GM18870 (cell line): ENCODE data around the gene DNAAF5.
A peak's percentile ranks its signal among the peaks of the same experiment; 100 is the strongest.

ENCODE experiments used
- ATAC-seq: cut with Tn5 transposase; IDR thresholded peaks from one replicate; pipeline ENCODE4 v1.9.1; 2021; ENCODE audit warnings: moderate library complexity; ENCODE audit not compliant: unreplicated experiment

DNAAF5 gene

DNA sequence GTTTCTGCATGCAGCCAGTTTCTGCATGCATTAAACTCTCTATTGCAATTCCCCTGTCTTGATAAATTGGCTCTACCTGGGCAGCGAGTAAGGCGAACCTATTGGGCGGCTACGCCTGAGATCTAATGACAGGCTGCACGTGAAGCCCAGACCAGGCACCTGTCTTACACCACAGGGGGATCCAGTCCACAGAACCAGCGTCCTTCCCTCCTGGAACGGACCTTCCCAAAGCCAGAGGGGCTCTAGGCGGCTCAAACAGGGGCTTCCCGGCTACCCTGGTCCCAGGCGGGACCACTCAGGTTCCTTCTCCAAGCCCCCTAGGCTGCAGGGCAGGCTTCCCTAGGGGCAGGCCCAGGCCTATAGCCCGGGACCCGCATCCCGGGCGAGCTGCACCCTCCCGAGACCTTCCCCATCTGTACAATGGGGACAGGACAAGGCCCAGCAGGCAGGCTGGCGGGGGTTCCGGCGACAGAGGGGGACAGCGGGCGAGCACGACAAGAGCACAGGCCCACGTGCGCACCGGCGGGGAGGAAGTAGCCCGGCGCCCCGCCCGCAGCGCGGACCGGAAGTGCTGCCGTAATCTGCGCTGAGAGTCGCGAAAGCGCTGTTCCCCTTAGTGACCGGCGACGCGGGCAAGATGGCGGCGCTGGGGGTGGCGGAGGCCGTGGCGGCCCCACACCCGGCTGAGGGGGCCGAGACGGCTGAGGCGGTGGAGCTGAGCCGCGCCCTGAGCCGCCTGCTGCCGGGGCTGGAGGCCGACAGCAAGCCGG, at the start of gene DNAAF5:
TSS of gene DNAAF5 (plus strand) at position 616 of the 770 bp plus-strand sequence. CDS start at position 638, 22 bp downstream.
- ATAC-seq = peak; percentile 71

DNA sequence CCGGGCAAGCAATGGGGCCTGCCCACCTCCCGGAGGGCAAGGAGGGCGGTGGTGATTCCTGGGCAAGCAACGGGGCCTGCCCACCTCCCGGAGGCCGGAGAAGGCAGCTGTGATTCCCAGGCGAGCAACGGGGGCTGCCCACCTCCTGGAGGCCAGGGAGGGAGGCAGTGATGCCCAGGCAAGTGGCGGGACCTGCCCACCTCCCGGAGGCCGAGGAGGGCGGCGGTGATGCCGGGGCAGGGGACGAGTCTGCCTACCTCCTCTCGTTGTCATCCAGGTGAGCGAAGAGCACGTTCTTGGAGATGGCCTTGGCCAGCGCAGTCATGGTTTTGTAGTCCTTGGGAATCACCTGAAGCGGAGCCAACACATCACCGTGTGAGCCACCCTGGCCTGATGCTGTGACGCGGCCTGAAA, 49.5 kb upstream of the DNAAF5 start:
- no peak for ATAC-seq

DNA sequence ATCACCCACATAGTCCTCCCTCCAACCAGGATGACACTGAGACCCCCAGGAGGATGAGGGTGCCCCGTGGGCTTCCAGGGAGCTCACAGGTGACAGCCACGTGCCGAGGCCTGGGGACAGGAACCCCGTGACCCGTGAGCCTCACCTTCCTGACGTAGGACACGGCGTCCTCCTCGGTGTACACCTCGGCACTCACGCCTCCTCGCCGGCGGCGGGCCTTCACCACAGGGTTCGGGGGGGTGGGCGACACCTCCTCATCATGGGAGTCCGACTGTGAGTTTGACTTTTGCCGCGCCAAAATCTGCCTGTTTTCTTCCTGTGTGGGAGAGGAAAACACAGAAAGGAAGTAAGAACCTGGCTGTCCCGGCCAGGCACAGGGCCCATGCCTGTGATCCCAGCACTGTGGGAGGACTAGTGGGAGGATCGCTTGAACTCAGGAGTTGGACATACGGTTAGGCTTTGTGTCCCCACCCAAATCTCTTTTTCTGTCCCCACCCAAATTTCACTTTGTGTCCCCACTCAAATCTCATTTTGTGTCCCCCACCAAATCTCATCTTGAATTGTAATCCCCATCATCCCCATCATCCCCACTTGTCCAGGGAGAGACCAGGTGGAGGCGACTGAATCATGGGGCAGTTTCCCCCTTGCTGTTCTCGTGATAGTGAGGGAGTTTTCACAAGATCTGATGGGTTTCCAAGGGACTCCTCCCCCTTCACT, 45.9 kb upstream of the DNAAF5 start:
- ATAC-seq = no peak

DNA sequence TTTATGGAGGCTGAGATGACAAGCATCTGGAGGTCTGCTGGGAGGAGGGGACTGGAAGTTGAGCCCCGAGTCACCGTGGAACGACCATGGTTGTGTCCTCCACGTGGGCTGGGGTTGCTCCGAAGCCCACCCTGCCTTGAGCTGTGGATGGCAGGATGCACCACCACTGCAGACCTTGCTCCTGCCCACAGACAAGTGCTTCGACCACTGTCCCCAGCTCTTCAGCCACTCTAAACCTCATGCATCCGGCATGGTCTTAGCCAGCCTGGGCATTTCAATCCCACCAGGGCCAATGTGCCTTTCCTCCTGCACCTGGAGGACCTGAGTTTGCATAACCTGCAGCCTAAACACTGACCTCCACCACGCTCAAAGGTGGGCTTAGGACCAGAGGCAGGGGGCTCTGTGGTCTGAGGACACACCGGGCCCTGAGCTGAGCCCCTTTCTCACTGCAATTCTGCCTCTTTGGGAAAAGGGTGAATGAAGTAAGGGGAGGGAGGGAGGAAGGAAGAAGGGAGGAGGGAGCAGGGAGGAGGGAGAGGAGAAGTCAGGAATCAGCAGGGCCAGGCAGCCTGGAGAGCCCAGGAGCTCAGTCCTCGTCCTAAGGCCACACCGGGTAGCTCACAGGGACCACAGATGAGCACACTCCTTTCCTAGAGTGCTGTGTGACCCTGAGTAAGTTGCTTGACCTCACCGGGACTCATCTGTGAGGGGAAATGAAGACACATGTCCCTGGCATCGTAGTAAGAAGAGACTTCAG, 44.8 kb upstream of the DNAAF5 start:
- ATAC-seq = no peak

DNA sequence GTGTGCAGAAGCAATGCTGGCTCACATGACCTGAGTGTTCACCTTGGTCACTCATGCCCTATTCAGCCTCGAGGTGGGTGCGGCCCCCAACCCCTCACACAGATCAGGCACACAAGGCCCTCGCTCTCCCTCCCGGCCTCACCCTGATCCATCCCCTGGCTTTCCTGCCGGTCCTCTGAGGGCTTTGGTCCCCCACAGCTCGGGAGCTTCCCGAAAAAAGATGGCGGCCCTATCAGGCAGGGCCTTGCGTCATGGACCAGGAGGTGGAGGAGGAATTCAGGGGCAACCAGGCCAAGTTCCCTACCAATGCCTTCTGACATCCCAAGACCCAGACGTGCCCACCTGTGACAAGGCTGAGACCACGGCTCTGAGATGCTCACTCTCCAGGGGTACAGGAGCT, 43.7 kb upstream of the DNAAF5 start:
- no peak for ATAC-seq

DNA sequence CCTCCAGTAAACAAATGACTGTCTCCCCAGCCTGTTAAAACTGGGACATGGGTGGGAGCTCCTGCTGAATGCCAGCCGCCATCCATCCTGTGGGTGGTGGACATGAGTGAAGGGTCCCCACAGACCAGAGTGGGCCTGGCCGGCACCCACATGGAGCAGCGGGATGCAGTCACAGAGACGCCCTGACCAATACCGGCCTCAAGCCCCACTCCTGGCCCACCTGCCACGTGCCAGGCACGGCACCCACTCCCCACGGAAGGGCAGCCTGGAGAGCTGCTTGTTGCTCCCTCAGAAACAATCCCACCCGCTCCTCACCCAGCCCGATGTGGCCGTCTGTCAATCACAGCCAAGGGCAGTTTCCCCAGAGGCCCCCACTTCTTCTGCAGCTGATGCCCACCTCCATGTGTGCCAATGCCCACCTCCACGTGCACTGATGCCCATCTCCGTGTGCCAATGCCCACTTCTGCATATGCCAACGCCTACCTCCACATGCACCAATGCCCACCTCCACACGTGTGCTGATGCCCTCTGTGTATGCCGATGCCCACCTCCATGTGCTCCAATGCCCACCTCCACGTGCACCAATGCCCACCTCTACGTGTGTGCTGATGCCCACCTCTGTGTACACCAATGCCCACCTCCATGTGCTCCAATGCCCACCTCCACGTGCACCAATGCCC, 42.8 kb upstream of the DNAAF5 start:
- ATAC-seq = no peak

DNA sequence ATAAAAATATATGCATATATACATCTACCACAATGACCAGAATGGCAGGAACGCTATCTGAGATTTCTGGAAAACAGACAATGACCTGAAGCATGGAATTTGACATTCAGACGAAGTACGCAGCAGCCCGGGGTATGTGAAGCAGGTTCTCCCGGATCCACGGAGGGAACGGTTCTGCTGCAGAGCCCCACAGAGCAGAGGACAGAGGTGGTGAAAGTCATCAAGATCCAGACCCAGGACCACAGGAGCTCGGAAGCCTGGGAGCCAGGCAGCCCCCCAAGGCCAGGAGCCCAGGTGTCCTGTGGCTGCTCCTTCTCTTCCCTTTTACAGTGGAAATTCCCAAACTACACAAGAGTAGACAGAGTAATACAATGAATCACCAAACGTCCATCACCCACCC, 42.1 kb upstream of the DNAAF5 start:
- no peak for ATAC-seq

DNA sequence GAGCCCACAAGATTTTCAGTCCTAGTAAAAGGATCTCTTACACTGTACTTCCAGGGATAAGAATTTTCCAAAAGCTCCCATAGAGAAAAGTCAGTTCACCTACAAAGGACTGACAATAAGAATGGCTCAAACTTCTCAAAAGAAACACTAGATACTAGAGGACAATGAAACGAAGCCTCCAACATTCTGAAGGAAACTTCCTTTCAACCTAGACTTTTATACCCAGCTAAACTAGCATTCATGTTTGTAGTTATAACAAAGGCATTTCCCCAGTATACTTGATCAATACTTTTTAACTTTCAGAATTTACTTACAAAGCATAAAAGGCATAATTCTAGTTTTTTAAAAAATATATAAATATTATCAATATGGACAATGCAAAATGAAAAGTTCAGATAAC, 41.0 kb upstream of the DNAAF5 start:
- ATAC-seq = no peak

DNA sequence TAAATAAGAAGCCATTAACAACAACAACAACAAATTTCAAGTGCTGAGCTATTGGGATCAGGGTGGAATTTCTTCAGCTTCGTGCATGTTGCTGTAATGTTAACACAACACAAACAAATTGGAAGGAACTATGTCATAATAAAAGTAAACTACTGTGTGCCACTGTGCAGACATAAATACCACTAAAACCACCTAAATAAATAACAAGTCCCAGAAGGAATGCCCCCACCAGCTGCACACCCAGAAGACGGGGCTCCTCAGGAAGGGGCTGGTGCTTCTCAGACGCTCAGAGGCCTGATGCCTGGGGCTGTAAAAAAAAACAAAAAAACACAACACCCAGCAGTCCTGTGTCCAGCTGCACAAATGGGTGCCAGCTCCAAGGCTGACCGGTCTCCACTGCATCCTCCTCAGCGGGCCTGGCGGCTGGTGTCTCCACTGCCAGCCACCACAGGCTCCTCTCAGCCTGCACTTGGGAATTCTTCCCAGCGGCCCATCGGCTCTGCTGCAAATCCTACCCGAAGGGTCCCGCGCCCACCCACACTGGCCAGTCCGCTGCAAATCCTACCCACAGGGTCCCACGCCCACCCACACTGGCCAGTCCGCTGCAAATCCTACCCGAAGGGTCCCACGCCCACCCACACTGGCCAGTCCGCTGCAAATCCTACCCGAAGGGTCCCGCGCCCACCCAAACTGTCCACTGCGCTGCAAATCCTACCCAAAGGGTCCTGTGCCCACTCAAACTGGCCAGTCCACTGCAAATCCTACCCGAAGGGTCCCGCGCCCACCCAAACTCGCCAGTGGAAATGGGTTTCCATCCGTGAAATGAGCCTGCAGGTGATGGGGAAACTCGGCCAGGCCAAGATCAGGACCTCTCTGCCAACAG, 35.8 kb upstream of the DNAAF5 start:
- no peak for ATAC-seq

DNA sequence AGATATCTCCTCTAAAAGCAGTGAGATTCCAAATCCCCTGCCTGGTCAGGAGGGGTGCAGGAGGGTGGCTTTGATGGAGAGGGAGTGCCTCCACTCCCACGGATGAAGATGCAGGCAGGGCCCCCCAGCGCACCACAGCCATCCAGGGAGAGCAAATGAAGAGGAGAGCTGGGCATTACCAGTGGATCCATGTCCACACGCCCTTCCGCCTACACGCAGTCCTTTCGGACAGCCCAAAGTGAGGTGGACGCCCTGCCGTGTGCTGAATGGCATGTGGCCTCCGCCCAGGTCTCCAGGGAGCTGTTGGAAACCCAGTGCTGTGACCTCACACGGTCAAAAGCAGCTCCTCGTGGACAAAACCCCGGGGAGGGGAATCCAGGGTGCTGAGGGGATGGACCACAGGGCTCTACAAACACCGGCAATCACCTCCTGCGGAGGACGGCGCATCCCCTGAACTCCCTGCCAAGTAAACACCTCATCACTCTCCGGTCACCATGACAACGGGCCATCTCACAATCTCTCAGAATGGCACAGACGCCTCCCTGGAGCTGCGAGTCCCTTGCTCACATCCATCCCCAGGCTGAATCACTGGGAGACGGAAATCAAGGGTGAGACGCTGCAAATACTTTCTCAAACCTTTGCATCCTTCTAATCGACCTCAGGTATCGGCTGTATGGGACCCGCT, 35.0 kb upstream of the DNAAF5 start:
- no peak for ATAC-seq

DNA sequence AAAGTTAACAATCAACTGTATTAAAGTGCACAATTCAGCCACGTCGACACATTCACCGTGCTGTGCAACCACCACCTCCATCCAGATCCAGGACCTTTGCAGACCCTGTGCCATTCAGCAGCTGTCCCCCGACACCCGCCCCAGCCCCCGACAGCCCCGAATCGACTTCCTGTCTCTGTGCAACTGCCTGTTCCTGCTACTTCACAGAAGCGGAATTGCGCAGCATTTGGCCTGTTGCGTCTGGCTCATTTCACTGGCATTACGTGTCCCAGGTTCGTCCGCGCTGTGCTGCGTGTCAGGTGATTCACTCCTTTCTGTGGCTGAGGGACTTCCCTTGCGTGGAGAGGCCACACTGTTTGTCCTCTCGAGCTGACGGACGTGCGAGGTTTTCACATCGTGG, 33.2 kb upstream of the DNAAF5 start:
- ATAC-seq = no peak

DNA sequence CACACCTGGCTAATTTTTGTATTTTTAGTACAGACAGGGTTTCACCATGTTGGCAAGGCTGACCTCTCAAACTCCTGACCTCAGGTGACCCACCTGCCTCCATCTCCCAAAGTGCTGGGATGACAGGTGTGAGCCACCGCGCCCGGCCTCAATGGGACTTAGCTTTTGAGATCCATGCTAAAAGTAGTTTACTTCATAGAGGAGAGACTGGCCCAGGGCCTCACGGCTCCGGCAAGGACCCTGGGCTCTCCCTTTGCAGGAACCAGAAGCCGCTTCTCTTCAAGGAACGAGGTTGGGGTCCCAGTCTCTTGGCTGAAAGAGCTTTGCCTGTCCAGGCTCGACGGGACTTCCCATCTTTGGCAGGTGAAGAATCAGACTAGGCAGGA, 30.1 kb upstream of the DNAAF5 start:
- ATAC-seq = no peak

DNA sequence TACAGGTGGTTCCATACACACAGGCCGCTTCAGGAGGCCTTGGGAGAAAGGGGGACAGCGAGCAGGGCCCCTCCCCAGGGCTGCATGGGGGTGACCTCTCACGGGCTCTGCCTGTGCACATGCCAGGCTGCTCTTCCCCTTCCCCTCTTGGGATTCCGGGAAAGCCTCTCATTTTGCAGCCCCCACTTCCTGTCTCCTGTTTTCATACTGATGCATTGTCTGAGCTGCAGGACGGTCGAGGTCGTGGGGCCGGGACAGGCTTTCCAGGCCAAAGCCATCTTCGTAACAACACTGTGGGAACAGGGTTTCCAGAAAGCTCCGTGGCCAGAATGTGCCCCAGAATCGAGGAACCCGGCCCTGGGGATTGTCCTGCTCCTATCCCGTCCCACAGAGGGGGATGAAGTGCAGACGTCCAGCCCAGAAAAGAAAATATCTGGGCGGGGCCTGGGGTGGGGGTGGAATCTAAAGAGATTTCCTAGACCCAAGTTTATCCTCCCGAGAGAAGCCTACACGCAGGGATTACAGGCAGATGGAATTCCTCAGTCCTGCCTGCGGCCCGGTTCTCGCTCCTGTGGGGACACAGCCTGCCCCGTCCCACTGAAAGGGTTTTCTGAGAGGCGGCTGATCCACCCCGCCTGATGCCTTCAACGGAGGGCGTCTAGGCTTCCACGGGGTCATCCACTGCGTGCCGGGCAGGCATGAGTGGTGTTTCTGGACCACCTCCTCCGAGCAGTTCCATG, 29.5 kb upstream of the DNAAF5 start:
- no peak for ATAC-seq

DNA sequence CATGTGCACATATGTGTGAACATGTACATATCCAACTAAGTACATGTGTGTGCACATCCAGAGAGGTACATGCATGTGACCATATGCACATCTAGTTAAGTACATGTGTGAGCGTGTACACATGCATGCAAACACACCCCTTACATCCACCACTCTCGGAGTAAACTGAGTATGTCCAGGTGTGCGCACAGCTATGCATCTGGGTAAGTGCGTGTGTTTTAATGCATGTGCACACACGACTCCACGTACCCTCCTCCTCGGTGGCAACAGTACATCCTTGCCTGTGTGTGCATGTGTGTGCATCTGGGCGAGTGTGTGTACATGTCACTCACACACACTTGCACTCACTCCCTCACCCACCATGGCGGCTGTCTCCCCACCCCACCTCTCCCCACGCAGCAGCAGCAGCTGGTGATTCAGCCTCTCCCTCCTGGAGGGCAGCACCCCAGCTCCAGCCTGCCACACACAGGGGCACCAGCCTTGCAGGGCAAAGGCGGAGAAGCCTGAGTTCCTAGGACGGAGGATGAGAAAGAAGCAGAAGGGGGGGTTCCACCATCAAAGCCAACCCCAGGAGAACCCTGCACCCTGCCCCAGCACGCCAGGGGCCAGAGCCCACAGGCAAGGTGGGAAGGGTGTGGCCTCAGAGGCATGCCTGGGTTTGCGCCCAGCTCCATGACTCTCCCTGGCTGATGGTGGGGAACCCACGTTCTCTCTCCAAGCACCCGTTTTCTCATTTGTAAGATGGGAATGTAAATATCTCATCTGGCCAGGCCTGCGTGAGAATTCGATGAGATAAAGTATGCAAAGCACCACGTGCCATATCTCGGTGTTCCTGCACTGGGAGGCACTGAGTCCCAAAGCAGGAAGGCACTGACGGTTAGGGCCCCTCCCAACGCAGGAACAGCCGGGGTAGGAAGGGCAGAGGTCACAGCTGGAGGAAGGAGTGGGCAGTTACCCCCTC, 27.7 kb upstream of the DNAAF5 start:
- no peak for ATAC-seq

DNA sequence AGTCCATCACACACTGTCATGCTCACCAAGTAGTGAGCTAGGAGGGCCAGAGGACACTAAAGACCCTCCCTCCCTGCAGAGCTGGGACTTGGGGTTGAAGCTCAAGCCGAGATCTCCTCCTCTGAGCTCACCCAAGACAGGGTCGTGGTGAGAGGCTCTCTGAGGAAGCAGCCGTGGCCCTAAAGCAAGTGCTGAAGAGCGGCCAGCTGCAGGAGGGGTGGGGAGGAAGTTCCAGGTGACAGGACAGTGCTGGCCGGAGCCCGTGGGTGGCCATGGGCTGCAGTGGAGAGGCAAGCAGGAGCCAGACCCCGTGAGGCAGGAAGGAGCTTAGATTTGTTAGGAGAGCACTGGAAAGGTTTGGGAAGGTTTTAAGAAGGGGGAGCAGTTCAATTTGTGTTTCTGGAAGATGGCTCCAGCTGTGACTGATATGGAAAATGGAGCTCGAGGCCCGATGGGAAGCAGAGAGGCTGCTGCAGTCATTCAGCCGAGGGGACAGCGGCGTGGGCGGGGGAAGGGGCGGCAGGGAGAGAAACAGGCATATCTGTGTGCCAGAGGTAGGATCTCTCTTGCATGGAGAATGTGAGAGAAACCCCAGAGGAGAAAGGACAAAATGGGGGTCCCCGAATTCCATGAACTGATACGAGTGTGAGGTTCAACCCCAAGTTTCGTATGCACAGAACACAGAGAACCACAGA, 26.9 kb upstream of the DNAAF5 start:
- no peak for ATAC-seq

DNA sequence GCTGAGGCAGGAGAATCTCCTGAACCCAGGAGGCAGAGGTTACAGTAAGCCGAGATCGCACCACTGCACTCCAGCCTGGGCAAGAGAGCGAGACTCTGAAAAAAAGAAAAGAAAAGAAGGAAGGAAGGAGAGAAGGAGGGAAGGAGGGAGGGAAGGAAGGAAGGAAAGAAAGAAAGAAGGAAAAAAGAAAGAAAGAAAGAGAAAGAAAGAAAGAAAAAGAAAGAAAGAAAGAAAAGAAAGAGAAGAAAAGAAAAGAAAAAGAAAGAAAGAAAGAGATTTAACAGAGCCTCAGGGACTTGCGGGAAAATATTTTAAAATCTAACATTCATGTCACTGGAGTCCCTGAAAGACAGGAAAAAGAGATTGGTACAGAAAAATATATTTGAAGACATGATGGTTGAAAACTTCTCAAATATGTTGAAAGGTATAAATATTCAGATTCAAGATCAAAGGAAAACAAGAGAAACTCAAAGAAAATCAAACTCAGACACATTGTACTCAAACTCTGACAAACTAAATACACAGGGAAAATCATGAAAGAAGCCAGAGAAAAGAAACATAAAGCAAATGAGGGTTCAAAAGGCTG, 25.3 kb upstream of the DNAAF5 start:
- ATAC-seq = no peak

DNA sequence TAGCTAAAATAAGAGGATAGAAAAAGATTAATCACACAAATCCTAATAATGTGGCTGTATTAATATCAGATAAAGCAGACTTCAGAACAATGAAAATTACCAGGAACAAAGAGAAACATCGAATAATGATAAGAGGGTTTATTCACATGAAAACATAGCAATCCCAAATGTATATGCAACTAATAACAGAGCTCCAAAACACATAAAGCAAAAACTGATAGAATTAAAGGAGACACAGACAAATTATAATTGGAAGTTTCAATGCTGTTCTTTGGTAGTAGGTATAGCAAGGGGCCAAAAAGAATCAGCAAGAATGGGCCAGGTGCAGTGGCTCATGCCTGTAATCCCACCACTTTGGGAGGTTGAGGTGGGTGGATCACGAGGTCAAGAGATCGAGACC, 23.4 kb upstream of the DNAAF5 start:
- no peak for ATAC-seq
